DND-41 (cell line): ENCODE results near the gene TRAPPC2B.
A peak's percentile ranks its signal among the peaks of the same experiment; 100 is the strongest.

Source experiments
- ATAC-seq: fragments of 200-7000 bp; cut with Tn5 transposase; 3 replicates; pipeline ENCODE4 v1.9.1; 2021; ENCODE audit warnings: low read depth; ENCODE audit not compliant: insufficient read depth
- DNase-seq: peaks from one replicate; pipeline ENCODE4 v3.0.0-alpha.2; 2020
- H2AFZ ChIP-seq: 2 replicates; pipeline ENCODE4 v1.6.0; 2012; ENCODE audit warnings: low read depth, low read length
- H3K27ac ChIP-seq: 2 replicates; pipeline ENCODE4 v1.5.1; 2012; ENCODE audit warnings: low read length, inconsistent platforms
- H3K27me3 ChIP-seq: fragments of 200-600 bp; sonication (generic); 2 replicates; pipeline ENCODE4 v1.6.0; 2012; ENCODE audit warnings: low read length, mild to moderate bottlenecking, inconsistent platforms; ENCODE audit not compliant: insufficient read depth, poor library complexity
- H3K36me3 ChIP-seq: 2 replicates; pipeline ENCODE4 v1.5.1; 2012; ENCODE audit warnings: low read length, inconsistent platforms; ENCODE audit not compliant: insufficient read depth
- H3K4me1 ChIP-seq: 2 replicates; pipeline ENCODE4 v1.5.1; 2012; ENCODE audit warnings: mild to moderate bottlenecking, low read length; ENCODE audit not compliant: insufficient read depth
- H3K4me2 ChIP-seq: 2 replicates; pipeline ENCODE4 v1.6.0; 2012; ENCODE audit warnings: mild to moderate bottlenecking, moderate library complexity, low read length, inconsistent platforms; ENCODE audit not compliant: insufficient read depth
- H3K4me3 ChIP-seq, 2 experiments: fragments of 200-600 bp in 1 of 2; shearing (Covaris generic) in 1 of 2; 2 replicates each; pipeline ENCODE4 v1.5.1; 2012 to 2016; ENCODE audit warnings: inconsistent platforms in 2 of 2, low read length in 2 of 2, mild to moderate bottlenecking in 2 of 2, low read depth in 1 of 2, moderate library complexity in 1 of 2
- H3K79me2 ChIP-seq: 2 replicates; pipeline ENCODE4 v1.6.0; 2012; ENCODE audit warnings: low read length, inconsistent platforms; ENCODE audit not compliant: insufficient read depth
- H3K9ac ChIP-seq: 2 replicates; pipeline ENCODE4 v1.6.0; 2012; ENCODE audit warnings: low read depth, mild to moderate bottlenecking, inconsistent platforms, low read length, moderate library complexity
- H3K9me3 ChIP-seq: 2 replicates; pipeline ENCODE4 v1.5.1; 2012; ENCODE audit warnings: low read length, moderate library complexity, mild to moderate bottlenecking, inconsistent platforms; ENCODE audit not compliant: insufficient read depth, severe bottlenecking
- H4K20me1 ChIP-seq: 2 replicates; pipeline ENCODE4 v1.6.0; 2012; ENCODE audit warnings: low read length; ENCODE audit not compliant: insufficient read depth
- EZH2 ChIP-seq: IDR thresholded peaks from 3 replicates; pipeline ENCODE4 v1.6.1; 2012; ENCODE audit warnings: borderline replicate concordance, low read depth, mild to moderate bottlenecking, moderate library complexity, low read length, inconsistent platforms; ENCODE audit not compliant: severe bottlenecking
- TF ChIP-seq, protein P1 (sequence below): IDR thresholded peaks from 2 replicates; pipeline ENCODE4 v1.5.1; 2012; ENCODE audit warnings: borderline replicate concordance, low read length, moderate library complexity, mild to moderate bottlenecking; ENCODE audit not compliant: poor library complexity, severe bottlenecking; ENCODE audit errors: extremely low read depth

TRAPPC2B gene

DNA sequence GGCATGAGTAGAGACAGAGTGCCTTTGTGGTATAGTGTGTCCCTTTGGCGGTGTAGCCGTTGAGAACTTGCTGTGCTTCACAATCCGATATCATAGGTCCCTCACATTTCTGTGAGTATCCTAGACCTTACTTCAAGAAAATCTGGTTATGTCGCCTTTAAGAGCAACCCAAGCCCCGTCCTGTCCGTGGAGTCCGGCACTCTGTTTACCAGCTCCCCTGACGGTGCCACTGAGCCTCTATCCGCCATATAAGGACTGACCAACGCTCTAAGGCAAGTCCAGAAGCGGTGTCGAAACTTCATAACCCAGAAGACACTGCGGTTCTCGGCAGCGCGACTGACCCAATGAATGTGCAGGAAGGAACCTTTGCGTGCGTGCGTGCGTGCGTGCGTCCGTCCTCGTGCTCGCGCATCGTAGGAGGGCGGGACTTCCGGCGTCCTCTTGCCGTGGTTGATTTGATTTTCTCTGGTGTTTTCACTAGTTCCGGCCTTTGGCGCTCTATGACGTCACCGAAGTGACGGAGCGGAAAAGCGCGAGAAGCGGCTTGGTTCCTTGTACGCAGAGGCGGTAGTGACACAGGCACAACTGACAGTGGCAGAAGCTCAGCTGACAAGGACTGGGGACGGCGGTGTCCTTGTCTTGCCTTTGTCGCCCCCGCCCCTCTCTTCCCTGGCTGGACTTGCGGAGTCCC lies at the start of gene TRAPPC2B, which contains the start of gene ZNF547:
Gene TRAPPC2B (plus strand): TSS at position 555 of the 691 bp plus-strand sequence. CDS start 1,283 bp downstream, outside the sequence.
Gene ZNF547 (plus strand): TSS at position 555 of the 691 bp plus-strand sequence. CDS start 5,005 bp downstream, outside the sequence.
- TF ChIP-seq, protein P1, sequence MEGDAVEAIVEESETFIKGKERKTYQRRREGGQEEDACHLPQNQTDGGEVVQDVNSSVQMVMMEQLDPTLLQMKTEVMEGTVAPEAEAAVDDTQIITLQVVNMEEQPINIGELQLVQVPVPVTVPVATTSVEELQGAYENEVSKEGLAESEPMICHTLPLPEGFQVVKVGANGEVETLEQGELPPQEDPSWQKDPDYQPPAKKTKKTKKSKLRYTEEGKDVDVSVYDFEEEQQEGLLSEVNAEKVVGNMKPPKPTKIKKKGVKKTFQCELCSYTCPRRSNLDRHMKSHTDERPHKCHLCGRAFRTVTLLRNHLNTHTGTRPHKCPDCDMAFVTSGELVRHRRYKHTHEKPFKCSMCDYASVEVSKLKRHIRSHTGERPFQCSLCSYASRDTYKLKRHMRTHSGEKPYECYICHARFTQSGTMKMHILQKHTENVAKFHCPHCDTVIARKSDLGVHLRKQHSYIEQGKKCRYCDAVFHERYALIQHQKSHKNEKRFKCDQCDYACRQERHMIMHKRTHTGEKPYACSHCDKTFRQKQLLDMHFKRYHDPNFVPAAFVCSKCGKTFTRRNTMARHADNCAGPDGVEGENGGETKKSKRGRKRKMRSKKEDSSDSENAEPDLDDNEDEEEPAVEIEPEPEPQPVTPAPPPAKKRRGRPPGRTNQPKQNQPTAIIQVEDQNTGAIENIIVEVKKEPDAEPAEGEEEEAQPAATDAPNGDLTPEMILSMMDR, result no peak
- no peak for TF ChIP-seq EZH2
- peak; percentile 99 for DNase-seq
- H2AFZ ChIP-seq, result peak within 1 kb of the TSS; percentile 75
- H3K9ac ChIP-seq, result peak within 1 kb of the TSS; percentile 57
- no peaks in the 10 kb centered on the region for H4K20me1 ChIP-seq
- no peaks in the 10 kb centered on the region for H3K9me3 ChIP-seq
- H3K36me3 ChIP-seq, result peaks cover 16% of the 10 kb centered on the region
- peak; percentile 94 for ATAC-seq
- peak within 1 kb of the TSS; percentile 75 for H3K27ac ChIP-seq
- H3K27me3 ChIP-seq, result no peaks in the 10 kb centered on the region
- H3K79me2 ChIP-seq, result peaks cover 26% of the 10 kb centered on the region
- H3K4me1 ChIP-seq, result peaks cover 19% of the 10 kb centered on the region
- H3K4me3 ChIP-seq, result peak within 1 kb of the TSS; percentile 60 to 74; a peak in 3 of 4 replicates
- H3K4me2 ChIP-seq, result peak within 1 kb of the TSS; percentile 82

DNA sequence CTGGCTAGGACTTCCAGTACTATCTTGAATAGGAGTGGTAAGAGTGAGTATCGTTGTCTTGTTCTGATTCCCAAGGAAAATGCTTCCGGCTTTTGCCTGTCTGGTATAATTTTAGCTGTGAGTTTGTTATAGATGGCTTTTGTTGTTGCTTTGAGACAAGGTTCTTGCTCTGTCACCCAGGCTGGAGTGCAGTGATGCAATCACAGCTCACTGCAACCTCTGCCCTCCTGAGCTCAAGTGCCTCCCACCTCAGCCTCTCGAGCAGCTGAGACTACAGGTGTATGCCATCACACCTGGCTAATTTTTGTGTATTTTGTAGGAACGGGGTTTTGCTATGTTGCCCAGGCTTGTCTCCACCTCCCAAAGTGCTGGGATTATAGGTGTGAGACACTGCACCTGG lies 49.2 kb upstream of the TRAPPC2B start:
- ATAC-seq (no peak), DNase-seq (no peak)
- no peak overlapping the region for H2AFZ ChIP-seq
- TF ChIP-seq EZH2, result no peak
- TF ChIP-seq, protein P1, result no peak
- no peak overlapping the region for H3K9ac ChIP-seq
- no peak overlapping the region for H3K4me3 ChIP-seq
- H3K79me2 ChIP-seq, result no peaks in the 10 kb centered on the region
- no peaks in the 10 kb centered on the region for H3K4me1 ChIP-seq
- no peaks in the 10 kb centered on the region for H4K20me1 ChIP-seq
- H3K27ac ChIP-seq, result no peak overlapping the region
- no peaks in the 10 kb centered on the region for H3K36me3 ChIP-seq
- no peaks in the 10 kb centered on the region for H3K9me3 ChIP-seq
- no peak overlapping the region for H3K4me2 ChIP-seq
- no peaks in the 10 kb centered on the region for H3K27me3 ChIP-seq

DNA sequence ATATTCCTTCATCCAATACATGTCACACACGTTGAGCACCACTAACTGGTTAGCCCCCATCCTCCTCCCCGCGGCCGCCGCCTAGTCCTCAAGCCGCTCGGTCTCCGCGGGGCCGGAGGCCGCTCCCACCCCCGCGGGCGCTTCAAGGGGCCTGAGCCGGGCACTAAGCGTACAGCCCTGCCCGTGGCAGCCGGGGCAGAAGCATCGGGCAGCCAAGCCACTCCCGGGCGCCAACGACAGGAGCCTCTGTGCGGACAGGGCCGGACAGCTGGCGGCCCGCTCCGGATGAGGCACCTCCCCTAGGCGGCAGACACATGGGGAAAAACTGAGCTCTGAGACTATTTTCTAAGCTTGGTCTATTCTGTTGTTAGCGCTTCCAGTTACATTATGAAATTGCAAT lies 45.8 kb upstream of the TRAPPC2B start:
- H3K9me3 ChIP-seq, result no peaks in the 10 kb centered on the region
- ATAC-seq (no peak), DNase-seq (no peak)
- H3K27me3 ChIP-seq, result no peaks in the 10 kb centered on the region
- no peak overlapping the region for H3K4me2 ChIP-seq
- peaks cover 24% of the 10 kb centered on the region for H3K79me2 ChIP-seq
- peaks cover 22% of the 10 kb centered on the region for H3K4me1 ChIP-seq
- no peak overlapping the region for H3K9ac ChIP-seq
- H3K4me3 ChIP-seq, result no peak overlapping the region
- H4K20me1 ChIP-seq, result peaks cover 11% of the 10 kb centered on the region; the same call in 1 of the 2 replicates
- H2AFZ ChIP-seq, result no peak overlapping the region
- peaks cover 3% of the 10 kb centered on the region; the same call in 1 of the 2 replicates for H3K36me3 ChIP-seq
- no peak overlapping the region for H3K27ac ChIP-seq
- TF ChIP-seq EZH2, result no peak
- TF ChIP-seq, protein P1, result no peak

DNA sequence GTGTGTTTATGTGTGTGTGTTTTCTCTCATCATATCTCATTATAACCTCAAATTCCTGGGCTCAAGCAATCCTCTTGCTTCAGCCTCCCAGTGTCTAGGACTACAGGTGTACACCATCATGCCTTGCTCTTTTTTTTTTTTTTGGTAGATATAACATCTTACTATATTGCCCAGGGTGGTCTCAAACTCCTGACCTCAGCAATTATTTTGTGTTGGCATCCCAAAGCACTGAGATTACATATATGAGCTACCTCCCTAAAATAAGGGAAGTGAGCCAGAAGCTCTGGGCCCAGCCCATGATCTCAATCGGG lies 43.5 kb upstream of the TRAPPC2B start:
- DNase-seq (no peak), ATAC-seq (no peak)
- Histone ChIP-seq H2AFZ (peak overlapping the region; percentile 86), H3K36me3 (peaks cover 24% of the 10 kb centered on the region), H3K4me3 (peak overlapping the region; percentile 70 to 92; a peak in 3 of 4 replicates), H4K20me1 (peaks cover 19% of the 10 kb centered on the region), H3K9ac (peak overlapping the region; percentile 87), H3K27ac (peak overlapping the region; percentile 87), H3K4me2 (peak overlapping the region; percentile 94), H3K9me3 (no peaks in the 10 kb centered on the region), H3K79me2 (peaks cover 38% of the 10 kb centered on the region), H3K27me3 (no peaks in the 10 kb centered on the region), H3K4me1 (peaks cover 27% of the 10 kb centered on the region)
- TF ChIP-seq EZH2, result no peak
- TF ChIP-seq, protein P1, result no peak
